IMR-90 (cell line): ENCODE data around the gene TNFRSF25. TPM values are rescaled to one million over a fixed set of nuclear protein-coding genes. Genes with fewer than 3 reads are reported as not detected.

Experiments
- ATAC-seq: fragments of 200-7000 bp; cut with Tn5 transposase; 2 replicates; pipeline ENCODE4 v1.9.1; 2020; ENCODE audit warnings: low read depth, mild to moderate bottlenecking, moderate library complexity
- BruUV-seq: library from RNA; stranded (reverse); fragments of 400-500 nt; replicated peaks from 2 replicates; lab custom pipeline; 2021; lab: Mats Ljungman, UMichigan
- CTCF ChIA-PET: fragments of 300-600 bp; formaldehyde crosslinking; extraction: SDS; loops from one replicate; lab custom pipeline; 2021; ENCODE audit warnings: antibody characterized with exemption; lab: Yijun Ruan, JAX
- POLR2A ChIA-PET: fragments of 300-600 bp; sonication (Branson Sonifier 250); formaldehyde crosslinking; loops from one replicate; lab custom pipeline; 2022; ENCODE audit warnings: antibody characterized with exemption; ENCODE audit not compliant: unreplicated experiment; lab: Charles Lee
- DNase-seq: peaks from one replicate; pipeline ENCODE4 v3.0.0; 2013
- H2AFZ ChIP-seq: replicated peaks from 2 replicates; pipeline ENCODE3; 2013; ENCODE audit warnings: low read length, mild to moderate bottlenecking; ENCODE audit not compliant: poor library complexity
- H2AK5ac ChIP-seq: 2 replicates; pipeline ENCODE4 v1.6.1; 2013; ENCODE audit warnings: low read depth, low read length, inconsistent platforms
- H2AK9ac ChIP-seq: replicated peaks from 2 replicates; pipeline ENCODE3; 2013; ENCODE audit warnings: mild to moderate bottlenecking, low read depth, low read length, moderate library complexity; ENCODE audit not compliant: poor library complexity
- H2BK120ac ChIP-seq: 2 replicates; pipeline ENCODE4 v1.6.1; 2013; ENCODE audit warnings: low read depth, low read length, inconsistent platforms
- H2BK15ac ChIP-seq: 3 replicates; pipeline ENCODE4 v1.6.1; 2013; ENCODE audit warnings: low read depth, low read length, inconsistent platforms
- H2BK20ac ChIP-seq: 2 replicates; pipeline ENCODE4 v1.6.1; 2013; ENCODE audit warnings: low read depth, mild to moderate bottlenecking, inconsistent platforms, low read length, moderate library complexity
- H2BK5ac ChIP-seq: 2 replicates; pipeline ENCODE4 v1.6.1; 2013; ENCODE audit warnings: mild to moderate bottlenecking, low read depth, low read length, inconsistent platforms; ENCODE audit not compliant: poor library complexity, severe bottlenecking
- H3K14ac ChIP-seq: replicated peaks from 2 replicates; pipeline ENCODE4 v1.6.1; 2013; ENCODE audit warnings: low read depth, low read length, inconsistent platforms
- H3K18ac ChIP-seq: 2 replicates; pipeline ENCODE4 v1.6.1; 2013; ENCODE audit warnings: low read depth, low read length, control low read depth
- H3K23ac ChIP-seq: 2 replicates; pipeline ENCODE4 v1.6.1; 2013; ENCODE audit warnings: low read depth, low read length, inconsistent platforms
- H3K27ac ChIP-seq: 2 replicates; pipeline ENCODE4 v1.5.1; 2013; ENCODE audit warnings: mild to moderate bottlenecking, control low read depth, low read length; ENCODE audit not compliant: insufficient read depth
- H3K27me3 ChIP-seq: 2 replicates; pipeline ENCODE4 v1.6.1; 2013; ENCODE audit warnings: low read length; ENCODE audit not compliant: control insufficient read depth, insufficient read depth
- H3K36me3 ChIP-seq: 2 replicates; pipeline ENCODE4 v1.6.1; 2013; ENCODE audit warnings: low read length, mixed read lengths; ENCODE audit not compliant: control insufficient read depth, insufficient read depth
- H3K4ac ChIP-seq: 2 replicates; pipeline ENCODE4 v1.6.1; 2013; ENCODE audit warnings: low read depth, low read length, inconsistent platforms
- H3K4me1 ChIP-seq: 2 replicates; pipeline ENCODE4 v1.6.1; 2013; ENCODE audit warnings: low read length, mixed read lengths; ENCODE audit not compliant: control insufficient read depth, insufficient read depth
- H3K4me2 ChIP-seq: 2 replicates; pipeline ENCODE4 v1.6.1; 2013; ENCODE audit warnings: low read depth, mild to moderate bottlenecking, control low read depth, low read length, moderate library complexity
- H3K4me3 ChIP-seq: 2 replicates; pipeline ENCODE4 v1.5.1; 2013; ENCODE audit warnings: low read depth, mild to moderate bottlenecking, control low read depth, low read length, moderate library complexity; ENCODE audit not compliant: insufficient read depth
- H3K56ac ChIP-seq: 2 replicates; pipeline ENCODE4 v1.6.1; 2013; ENCODE audit warnings: low read length, inconsistent platforms; ENCODE audit not compliant: insufficient read depth; ENCODE audit errors: extremely low read depth
- H3K79me1 ChIP-seq, 2 experiments: 2 replicates each; pipeline ENCODE4 v1.6.1; 2013; ENCODE audit warnings: low read length in 2 of 2, inconsistent platforms in 1 of 2, low read depth in 1 of 2
- H3K9ac ChIP-seq: 2 replicates; pipeline ENCODE4 v1.6.1; 2013; ENCODE audit warnings: low read depth, low read length, control low read depth
- H3K9me1 ChIP-seq: 2 replicates; pipeline ENCODE4 v1.6.1; 2013; ENCODE audit warnings: low read length, inconsistent platforms; ENCODE audit not compliant: insufficient read depth
- H3K9me3 ChIP-seq: 2 replicates; pipeline ENCODE4 v1.6.1; 2013; ENCODE audit warnings: low read length; ENCODE audit not compliant: control insufficient read depth, insufficient read depth
- H4K20me1 ChIP-seq: 2 replicates; pipeline ENCODE4 v1.6.1; 2013; ENCODE audit warnings: low read length, inconsistent platforms; ENCODE audit not compliant: insufficient read depth
- H4K5ac ChIP-seq: 2 replicates; pipeline ENCODE4 v1.6.1; 2013; ENCODE audit warnings: mild to moderate bottlenecking, low read depth, low read length, control low read depth
- H4K8ac ChIP-seq, 2 experiments: 2 replicates each; pipeline ENCODE4 v1.6.1; 2013; ENCODE audit warnings: low read depth in 2 of 2, low read length in 2 of 2, control low read depth in 1 of 2, inconsistent platforms in 1 of 2
- H4K91ac ChIP-seq: 2 replicates; pipeline ENCODE4 v1.6.1; 2013; ENCODE audit warnings: low read depth, low read length, inconsistent platforms; ENCODE audit not compliant: insufficient read depth
- BHLHE40 ChIP-seq: fragments of 150-350 bp; IDR thresholded peaks from 2 replicates; pipeline ENCODE4 v1.6.1; 2016; ENCODE audit warnings: mild to moderate bottlenecking, low read depth, low read length
- CTCF ChIP-seq: conservative IDR thresholded peaks from 2 replicates; pipeline ENCODE4 v1.5.1; 2012; ENCODE audit warnings: mild to moderate bottlenecking, low read depth, low read length, improper control_type of control experiment
- MAFK ChIP-seq: IDR thresholded peaks from 2 replicates; pipeline ENCODE4 v1.6.1; 2012; ENCODE audit warnings: low read depth, low read length, improper control_type of control experiment
- MAZ ChIP-seq: IDR thresholded peaks from 2 replicates; pipeline ENCODE4 v1.6.1; 2012; ENCODE audit warnings: low read depth, mild to moderate bottlenecking, low read length, improper control_type of control experiment, moderate library complexity, borderline replicate concordance
- NFE2L2 ChIP-seq: fragments of 150-350 bp; IDR thresholded peaks from 2 replicates; pipeline ENCODE4 v1.6.1; 2016; ENCODE audit warnings: low read depth, mild to moderate bottlenecking, low read length
- WGBS, 2 experiments: methylation state at CpG; one replicate each; pipeline versions ENCODE4 v1.1.5 to v1.1.7; 2013; ENCODE audit warnings: missing lambda C conversion rate in 2 of 2; ENCODE audit not compliant: insufficient read length in 1 of 2; ENCODE audit errors: extremely low coverage in 2 of 2; 5-methylcytosine and 5-hydroxymethylcytosine counted together
- dilution Hi-C: fragments of 300-500 bp; cut with HindIII; formaldehyde crosslinking; loops from one replicate; pipeline ENCODE4 v1.14.3; 2018; ENCODE audit warnings: low sequenced_read_pairs; ENCODE audit not compliant: unreplicated experiment
- in situ Hi-C: fragments of 300-500 bp; cut with MboI; formaldehyde crosslinking; loops from 3 replicates; pipeline ENCODE4 v1.14.3; 2019; ENCODE audit warnings: low sequenced_read_pairs, inconsistent platforms, mixed read lengths
- intact Hi-C: fragments of 100-400 bp; cut with micrococcal nuclease; formaldehyde crosslinking; loops from 2 replicates; pipeline ENCODE4 v1.10.0; 2022
- polyA plus RNA-seq, 3 experiments: library from polyadenylated mRNA; depleted of rRNA; stranded (reverse); fragments of >200 nt; gene quantifications; 2 replicates each; pipeline ENCODE4 v1.2.3, GENCODE V29; 2012; ENCODE audit warnings: low replicate concordance in 1 of 3
- total RNA-seq: library from RNA; depleted of rRNA; stranded (reverse); fragments of >200 nt; gene quantifications from 2 replicates; pipeline ENCODE4 v1.2.3, GENCODE V29; 2012

TNFRSF25 gene
- total and polyA plus RNA-seq, 2 of the 4 experiments (the other 2 are of a cell fraction) = 1.3 to 11.2 TPM

- peak overlapping the region; percentile 2; the same call in 1 of the 2 replicates for H3K56ac ChIP-seq
- peaks cover 0 to 17% of the 10 kb centered on the region in 2 experiments; a peak in 1 of 4 replicates for H3K79me1 ChIP-seq
- peak overlapping the region; percentile 67 for H2BK120ac ChIP-seq
- 0 out of 2 replicates have a peak, but pooled peaks cover 2% of the 10 kb centered on the region for H3K9me1 ChIP-seq
- H3K36me3 ChIP-seq = no peaks in the 10 kb centered on the region
- peak overlapping the region; percentile 80 for H3K27ac ChIP-seq
- peak overlapping the region; percentile 46 to 86; a peak in 3 of 4 replicates for H4K8ac ChIP-seq
- peak; percentile 68 for DNase-seq
- intact Hi-C loops (loop anchor here (5.0 kb wide), 1 partner anchor 243 kb away; no protein-coding TSS in a partner anchor), dilution Hi-C loops (no loop called here), in situ Hi-C loops (loop anchor here (10.0 kb wide), 1 partner anchor 154 kb away; no protein-coding TSS in a partner anchor)
- ATAC-seq = peak; percentile 79
- H3K4ac ChIP-seq = peak overlapping the region; percentile 94
- H3K9ac ChIP-seq = peak overlapping the region; percentile 71
- no peak overlapping the region for H2BK20ac ChIP-seq
- H2AK5ac ChIP-seq = peak overlapping the region; percentile 93
- peak overlapping the region; percentile 65; the same call in 1 of the 2 replicates for H3K23ac ChIP-seq
- H4K5ac ChIP-seq = peak overlapping the region; percentile 51
- ChIA-PET POLR2A (interaction anchor here (0.5 kb wide), 1 partner anchor 24 kb away, joined by 5 read pairs; no protein-coding TSS in a partner anchor), CTCF (interaction anchor here (1.4 kb wide), 1 partner anchor 10 kb away, joined by 3 read pairs; no protein-coding TSS in a partner anchor)
- H3K4me3 ChIP-seq = peak overlapping the region; percentile 66
- peak overlapping the region; percentile 95 for H2AFZ ChIP-seq
- peak overlapping the region; percentile 81 for H3K14ac ChIP-seq
- H3K18ac ChIP-seq = no peak overlapping the region
- H3K4me1 ChIP-seq = peaks cover 12% of the 10 kb centered on the region
- peak overlapping the region; percentile 91 for H3K4me2 ChIP-seq
- peak overlapping the region; percentile 99 for H2AK9ac ChIP-seq
- peaks cover 6% of the 10 kb centered on the region; the same call in 1 of the 2 replicates for H4K20me1 ChIP-seq
- no peak overlapping the region for H2BK15ac ChIP-seq
- no TSS peak for BruUV-seq
- H3K27me3 ChIP-seq = no peaks in the 10 kb centered on the region
- peak overlapping the region; percentile 35; the same call in 1 of the 2 replicates for H4K91ac ChIP-seq
- TF ChIP-seq CTCF (no peak), BHLHE40 (peak; percentile 90), MAZ (peak; percentile 37; the same call in 1 of the 2 replicates), NFE2L2 (peak; percentile 32; the same call in 1 of the 2 replicates), MAFK (peak; percentile 66)
- H3K9me3 ChIP-seq = no peaks in the 10 kb centered on the region
- H2BK5ac ChIP-seq = peak overlapping the region; percentile 53
- 3% methylated on average over 29 of the region's 70 CpGs; no CpG with 5 or more reads in 1 of the 2 experiments for WGBS, 2 experiments
These were observed 24.5 kb upstream of the TNFRSF25 start for GRCh38 chr1:6490181-6491080.
